GM12878 (cell line): ENCODE measurements around the gene SNED1. TPM values are rescaled to one million over a fixed set of nuclear protein-coding genes. Genes with fewer than 3 reads are reported as not detected.

Source experiments
- ATAC-seq: fragments of 200-7000 bp; cut with Tn5 transposase; 3 replicates; pipeline ENCODE4 v1.9.1; 2020; ENCODE audit warnings: mild to moderate bottlenecking, moderate library complexity
- BruUV-seq: library from RNA; stranded (reverse); fragments of 400-500 nt; replicated peaks from 2 replicates; lab custom pipeline; 2021; lab: Mats Ljungman, UMichigan
- CTCF ChIA-PET: fragments of 300-600 bp; sonication (Branson Sonifier 250); formaldehyde crosslinking; extraction: SDS; loops from one replicate; lab custom pipeline; 2021; ENCODE audit warnings: inconsistent platforms; lab: Yijun Ruan, JAX
- POLR2A ChIA-PET: fragments of 350-600 bp; formaldehyde crosslinking; extraction: SDS; loops from one replicate; lab custom pipeline; 2021; ENCODE audit warnings: inconsistent platforms; lab: Charles Lee
- RAD21 ChIA-PET: fragments of 300-600 bp; sonication (Branson Sonifier 250); formaldehyde crosslinking; loops from one replicate; lab custom pipeline; 2023; ENCODE audit warnings: antibody characterized with exemption; ENCODE audit not compliant: unreplicated experiment; lab: Charles Lee
- SMC1A ChIA-PET: fragments of 300-600 bp; sonication (Branson Sonifier 250); formaldehyde crosslinking; loops from one replicate; lab custom pipeline; 2023; ENCODE audit not compliant: unreplicated experiment, uncharacterized antibody; lab: Charles Lee
- DNase-seq: peaks from one replicate; pipeline ENCODE4 v3.0.0-alpha.2; 2011; ENCODE audit warnings: low read depth, low spot score
- FAIRE-seq: peaks from 3 replicates; lab custom pipeline; 2011; peaks lifted over from hg19 to GRCh38; lab: Jason Lieb, UNC
- H2AFZ ChIP-seq: 2 replicates; pipeline ENCODE4 v1.6.0; 2011; ENCODE audit warnings: low read depth, low read length, control low read depth; ENCODE audit not compliant: control insufficient read depth
- H3K27ac ChIP-seq: 2 replicates; pipeline ENCODE4 v1.5.1; 2011; ENCODE audit warnings: control low read depth; ENCODE audit not compliant: control insufficient read depth, insufficient read depth
- H3K27me3 ChIP-seq, 2 experiments: replicated peaks in 1 of 2; 2 replicates each; pipeline versions ENCODE4 v1.6.0 to v1.6.1; 2011; ENCODE audit warnings: low read length in 1 of 2; ENCODE audit not compliant: control insufficient read depth in 2 of 2, insufficient read depth in 2 of 2
- H3K36me3 ChIP-seq, 2 experiments: 2 replicates each; pipeline ENCODE4 v1.5.1; 2011; ENCODE audit warnings: low read length in 1 of 2; ENCODE audit not compliant: control insufficient read depth in 2 of 2, insufficient read depth in 2 of 2
- H3K4me1 ChIP-seq: 2 replicates; pipeline ENCODE4 v1.6.1; 2011; ENCODE audit warnings: mild to moderate bottlenecking, low read length, moderate library complexity, mixed read lengths; ENCODE audit not compliant: control insufficient read depth, insufficient read depth
- H3K4me2 ChIP-seq: 2 replicates; pipeline ENCODE4 v1.6.0; 2011; ENCODE audit warnings: control low read depth; ENCODE audit not compliant: control insufficient read depth, insufficient read depth
- H3K4me3 ChIP-seq: fragments of 200-600 bp; sonication (generic); 2 replicates; pipeline ENCODE4 v1.5.1; 2016
- H3K79me2 ChIP-seq: 2 replicates; pipeline ENCODE4 v1.6.0; 2011; ENCODE audit warnings: low read length; ENCODE audit not compliant: control insufficient read depth, insufficient read depth
- H3K9ac ChIP-seq: 2 replicates; pipeline ENCODE4 v1.8.0; 2011; ENCODE audit warnings: low read length, control low read depth, mixed read lengths; ENCODE audit not compliant: control insufficient read depth, insufficient read depth
- H3K9me3 ChIP-seq: replicated peaks from 3 replicates; pipeline ENCODE4 v1.5.1; 2011; ENCODE audit warnings: mild to moderate bottlenecking, low read length; ENCODE audit not compliant: control insufficient read depth, insufficient read depth
- H4K20me1 ChIP-seq: 2 replicates; pipeline ENCODE4 v1.6.0; 2011; ENCODE audit not compliant: control insufficient read depth, insufficient read depth
- BACH1 ChIP-seq: fragments of 450-650 bp; IDR thresholded peaks from 2 replicates; pipeline ENCODE4 v1.6.1; 2017; ENCODE audit warnings: mild to moderate bottlenecking, borderline replicate concordance
- ETV6 ChIP-seq, 2 experiments: fragments of 450-650 bp in 1 of 2; IDR thresholded peaks in 1 of 2; conservative IDR thresholded peaks in 1 of 2; 2 replicates each; pipeline ENCODE4 v1.6.1; 2014; ENCODE audit warnings: antibody characterized with exemption in 1 of 2, borderline replicate concordance in 1 of 2, low read depth in 1 of 2, mild to moderate bottlenecking in 1 of 2, moderate library complexity in 1 of 2
- FOXM1 ChIP-seq: IDR thresholded peaks from 2 replicates; pipeline ENCODE4 v1.6.1; 2012; ENCODE audit warnings: low read depth, mild to moderate bottlenecking, inconsistent platforms, low read length, moderate library complexity
- GABPA ChIP-seq: IDR thresholded peaks from 2 replicates; pipeline ENCODE4 v1.6.1; 2014; ENCODE audit warnings: antibody characterized with exemption, low read depth, mild to moderate bottlenecking, inconsistent platforms
- MLLT1 ChIP-seq: fragments of 450-650 bp; IDR thresholded peaks from 2 replicates; pipeline ENCODE4 v1.6.1; 2016; ENCODE audit warnings: mild to moderate bottlenecking
- PAX8 ChIP-seq: fragments of 450-650 bp; IDR thresholded peaks from 2 replicates; pipeline ENCODE4 v1.6.1; 2017; ENCODE audit warnings: mild to moderate bottlenecking, moderate library complexity
- SREBF2 ChIP-seq: IDR thresholded peaks from 2 replicates; pipeline ENCODE4 v1.6.1; 2012; ENCODE audit warnings: mild to moderate bottlenecking, low read length
- ZBED1 ChIP-seq: IDR thresholded peaks from 2 replicates; pipeline ENCODE4 v1.6.1; 2016; ENCODE audit warnings: borderline replicate concordance
- ZZZ3 ChIP-seq: IDR thresholded peaks from 2 replicates; pipeline ENCODE4 v1.6.1; 2011; ENCODE audit warnings: low read depth; ENCODE audit not compliant: control insufficient read depth, insufficient read length
- WGBS: methylation state at CpG from one replicate; pipeline ENCODE4 v1.1.6; 2016; ENCODE audit warnings: low lambda C conversion rate; ENCODE audit not compliant: insufficient replicate concordance, insufficient coverage; ENCODE audit errors: missing lambda C conversion rate; 5-methylcytosine and 5-hydroxymethylcytosine counted together
- in situ Hi-C: fragments of 300-500 bp; cut with MboI; formaldehyde crosslinking; loops from 9 replicates; pipeline ENCODE4 v1.14.3; 2018; ENCODE audit warnings: mixed read lengths
- intact Hi-C: fragments of 100-400 bp; cut with micrococcal nuclease; formaldehyde crosslinking; loops from one replicate; pipeline ENCODE4 v1.14.2; 2022; ENCODE audit not compliant: unreplicated experiment
- polyA plus RNA-seq, 11 experiments: library from polyadenylated mRNA; depleted of rRNA in 4 of 11; unstranded in 6 of 11; stranded (reverse) in 5 of 11; fragments of >200 nt; fragmentation: Nextera tagmentation in 4 of 11; fragmentation: Illumina TruSeq in 1 of 11; extraction: Ambion mirVana in 4 of 11; extraction: Trizol in 1 of 11; gene quantifications; 1 replicate in 1 of 11; 2 replicates in 10 of 11; pipeline versions ENCODE4 v1.2.1 to v1.2.3, GENCODE V29; 2011 to 2016; ENCODE audit warnings: inconsistent platforms in 2 of 11, missing spikeins in 2 of 11, low read depth in 1 of 11
- total RNA-seq, 4 experiments: library from RNA; depleted of rRNA in 3 of 4; stranded (reverse); fragments of >200 nt in 3 of 4; fragmentation: Illumina TruSeq in 1 of 4; extraction: Trizol in 1 of 4; gene quantifications; 2 replicates each; pipeline versions ENCODE4 v1.2.1 to v1.2.3, GENCODE V29; 2013 to 2021
- TF ChIP-seq, protein P1 (sequence below): fragments of 450-650 bp; IDR thresholded peaks from 2 replicates; pipeline ENCODE4 v1.6.1; 2017; ENCODE audit warnings: mild to moderate bottlenecking
- TF ChIP-seq, protein P2 (sequence below): fragments of 450-650 bp; formaldehyde crosslinking; IDR thresholded peaks from 2 replicates; pipeline ENCODE4 v1.4.0; 2022; ENCODE audit warnings: mild to moderate bottlenecking, moderate library complexity
- TF ChIP-seq, protein P3 (sequence below): fragments of 450-650 bp; IDR thresholded peaks from 2 replicates; pipeline ENCODE4 v1.6.1; 2017; ENCODE audit warnings: mild to moderate bottlenecking, moderate library complexity

The SNED1 gene
- total and polyA plus RNA-seq, 10 of the 15 experiments (the other 5 are each of a cell fraction or from before 2014, with no cell fraction given): 0.05 to 8.4 (median 3.0) TPM

DNA sequence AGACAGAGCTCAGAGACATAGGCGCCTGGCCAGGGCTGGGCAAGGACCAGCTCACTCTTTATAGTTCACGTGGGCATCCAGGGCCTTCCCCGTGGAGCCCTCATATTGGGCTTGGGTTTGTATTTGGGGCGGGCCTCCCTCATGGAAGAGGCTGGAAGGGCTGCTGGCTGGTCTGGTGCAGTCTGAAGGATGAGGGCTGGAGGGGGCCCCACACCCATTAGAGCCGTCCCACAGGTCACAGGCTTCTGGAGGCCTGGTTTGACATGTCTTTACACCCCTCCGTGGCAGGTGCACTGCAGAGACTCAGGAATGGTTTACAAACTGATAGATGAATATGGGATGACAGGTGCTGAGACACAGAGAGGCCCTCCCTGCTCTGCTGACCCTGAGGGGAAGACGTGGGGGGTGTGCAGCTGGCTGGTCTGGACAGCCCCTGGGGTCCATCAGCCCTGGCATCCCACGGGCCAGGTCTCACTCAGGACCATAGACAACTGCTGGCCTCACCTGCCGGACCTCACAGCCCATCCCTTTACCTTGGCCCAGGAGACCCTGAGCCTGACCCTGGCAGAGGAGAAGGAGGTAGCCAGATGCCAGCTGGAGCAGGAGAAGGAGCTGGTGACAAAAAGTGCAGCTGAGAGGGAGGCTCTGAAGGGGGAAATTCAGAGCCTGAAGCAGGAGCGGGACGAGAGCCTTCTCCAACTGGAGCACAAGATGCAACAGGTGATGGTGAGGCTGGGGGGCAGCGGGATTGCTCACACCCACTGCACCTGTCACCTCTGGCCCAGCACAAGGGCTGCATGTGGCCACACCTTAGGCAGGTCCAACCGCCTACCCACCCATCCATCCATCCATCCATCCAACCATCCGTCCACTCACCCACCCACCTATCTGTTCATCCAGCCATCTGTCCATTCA lies 48.4 kb upstream of the SNED1 start:
- FAIRE-seq: no peak
- ChIA-PET SMC1A (no interaction called here), RAD21 (no interaction called here), CTCF (no interaction called here), POLR2A (interaction anchor here (0.5 kb wide), 1 partner anchor 363 kb away, joined by 3 read pairs; no protein-coding TSS in a partner anchor)
- Histone ChIP-seq H3K4me2 (no peak overlapping the region), H2AFZ (no peak overlapping the region), H3K4me1 (no peaks in the 10 kb centered on the region), H3K79me2 (no peaks in the 10 kb centered on the region), H3K27me3 (no peaks in the 10 kb centered on the region; a peak in 1 of 4 replicates), H3K9ac (no peak overlapping the region), H3K4me3 (no peak overlapping the region), H3K27ac (no peak overlapping the region), H3K9me3 (no peaks in the 10 kb centered on the region), H4K20me1 (no peaks in the 10 kb centered on the region), H3K36me3 (no peaks in the 10 kb centered on the region)
- ATAC-seq: no peak
- DNase-seq: no peak
- 9% methylated on average over 14 of the region's 14 CpGs for WGBS
- in situ Hi-C loops: no loop called here
- BruUV-seq: no TSS peak
- intact Hi-C loops: no loop called here
- TF ChIP-seq FOXM1 (no peak), ETV6 (conservative IDR thresholded peaks at IDR 0.05 in 1 of 2, IDR thresholded peaks at IDR 0.05 in 1 of 2; ENCODE audit: borderline replicate concordance in 1 of 2, low read depth in 1 of 2) (no peak), ZBED1 (no peak), PAX8 (no peak), BACH1 (no peak), GABPA (no peak), ZZZ3 (no peak), MLLT1 (no peak), SREBF2 (no peak)
- TF ChIP-seq, protein P1, sequence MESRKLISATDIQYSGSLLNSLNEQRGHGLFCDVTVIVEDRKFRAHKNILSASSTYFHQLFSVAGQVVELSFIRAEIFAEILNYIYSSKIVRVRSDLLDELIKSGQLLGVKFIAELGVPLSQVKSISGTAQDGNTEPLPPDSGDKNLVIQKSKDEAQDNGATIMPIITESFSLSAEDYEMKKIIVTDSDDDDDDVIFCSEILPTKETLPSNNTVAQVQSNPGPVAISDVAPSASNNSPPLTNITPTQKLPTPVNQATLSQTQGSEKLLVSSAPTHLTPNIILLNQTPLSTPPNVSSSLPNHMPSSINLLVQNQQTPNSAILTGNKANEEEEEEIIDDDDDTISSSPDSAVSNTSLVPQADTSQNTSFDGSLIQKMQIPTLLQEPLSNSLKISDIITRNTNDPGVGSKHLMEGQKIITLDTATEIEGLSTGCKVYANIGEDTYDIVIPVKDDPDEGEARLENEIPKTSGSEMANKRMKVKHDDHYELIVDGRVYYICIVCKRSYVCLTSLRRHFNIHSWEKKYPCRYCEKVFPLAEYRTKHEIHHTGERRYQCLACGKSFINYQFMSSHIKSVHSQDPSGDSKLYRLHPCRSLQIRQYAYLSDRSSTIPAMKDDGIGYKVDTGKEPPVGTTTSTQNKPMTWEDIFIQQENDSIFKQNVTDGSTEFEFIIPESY: no peak
- TF ChIP-seq, protein P2, sequence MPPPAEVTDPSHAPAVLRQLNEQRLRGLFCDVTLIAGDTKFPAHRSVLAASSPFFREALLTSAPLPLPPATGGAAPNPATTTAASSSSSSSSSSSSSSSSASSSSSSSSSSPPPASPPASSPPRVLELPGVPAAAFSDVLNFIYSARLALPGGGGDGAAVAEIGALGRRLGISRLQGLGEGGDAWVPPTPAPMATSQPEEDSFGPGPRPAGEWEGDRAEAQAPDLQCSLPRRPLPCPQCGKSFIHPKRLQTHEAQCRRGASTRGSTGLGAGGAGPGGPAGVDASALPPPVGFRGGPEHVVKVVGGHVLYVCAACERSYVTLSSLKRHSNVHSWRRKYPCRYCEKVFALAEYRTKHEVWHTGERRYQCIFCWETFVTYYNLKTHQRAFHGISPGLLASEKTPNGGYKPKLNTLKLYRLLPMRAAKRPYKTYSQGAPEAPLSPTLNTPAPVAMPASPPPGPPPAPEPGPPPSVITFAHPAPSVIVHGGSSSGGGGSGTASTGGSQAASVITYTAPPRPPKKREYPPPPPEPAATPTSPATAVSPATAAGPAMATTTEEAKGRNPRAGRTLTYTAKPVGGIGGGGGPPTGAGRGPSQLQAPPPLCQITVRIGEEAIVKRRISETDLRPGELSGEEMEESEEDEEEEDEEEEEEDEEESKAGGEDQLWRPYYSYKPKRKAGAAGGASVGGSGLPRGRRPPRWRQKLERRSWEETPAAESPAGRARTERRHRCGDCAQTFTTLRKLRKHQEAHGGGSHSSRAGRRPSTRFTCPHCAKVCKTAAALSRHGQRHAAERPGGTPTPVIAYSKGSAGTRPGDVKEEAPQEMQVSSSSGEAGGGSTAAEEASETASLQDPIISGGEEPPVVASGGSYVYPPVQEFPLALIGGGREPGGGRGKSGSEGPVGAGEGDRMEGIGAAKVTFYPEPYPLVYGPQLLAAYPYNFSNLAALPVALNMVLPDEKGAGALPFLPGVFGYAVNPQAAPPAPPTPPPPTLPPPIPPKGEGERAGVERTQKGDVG: no peak
- TF ChIP-seq, protein P3, sequence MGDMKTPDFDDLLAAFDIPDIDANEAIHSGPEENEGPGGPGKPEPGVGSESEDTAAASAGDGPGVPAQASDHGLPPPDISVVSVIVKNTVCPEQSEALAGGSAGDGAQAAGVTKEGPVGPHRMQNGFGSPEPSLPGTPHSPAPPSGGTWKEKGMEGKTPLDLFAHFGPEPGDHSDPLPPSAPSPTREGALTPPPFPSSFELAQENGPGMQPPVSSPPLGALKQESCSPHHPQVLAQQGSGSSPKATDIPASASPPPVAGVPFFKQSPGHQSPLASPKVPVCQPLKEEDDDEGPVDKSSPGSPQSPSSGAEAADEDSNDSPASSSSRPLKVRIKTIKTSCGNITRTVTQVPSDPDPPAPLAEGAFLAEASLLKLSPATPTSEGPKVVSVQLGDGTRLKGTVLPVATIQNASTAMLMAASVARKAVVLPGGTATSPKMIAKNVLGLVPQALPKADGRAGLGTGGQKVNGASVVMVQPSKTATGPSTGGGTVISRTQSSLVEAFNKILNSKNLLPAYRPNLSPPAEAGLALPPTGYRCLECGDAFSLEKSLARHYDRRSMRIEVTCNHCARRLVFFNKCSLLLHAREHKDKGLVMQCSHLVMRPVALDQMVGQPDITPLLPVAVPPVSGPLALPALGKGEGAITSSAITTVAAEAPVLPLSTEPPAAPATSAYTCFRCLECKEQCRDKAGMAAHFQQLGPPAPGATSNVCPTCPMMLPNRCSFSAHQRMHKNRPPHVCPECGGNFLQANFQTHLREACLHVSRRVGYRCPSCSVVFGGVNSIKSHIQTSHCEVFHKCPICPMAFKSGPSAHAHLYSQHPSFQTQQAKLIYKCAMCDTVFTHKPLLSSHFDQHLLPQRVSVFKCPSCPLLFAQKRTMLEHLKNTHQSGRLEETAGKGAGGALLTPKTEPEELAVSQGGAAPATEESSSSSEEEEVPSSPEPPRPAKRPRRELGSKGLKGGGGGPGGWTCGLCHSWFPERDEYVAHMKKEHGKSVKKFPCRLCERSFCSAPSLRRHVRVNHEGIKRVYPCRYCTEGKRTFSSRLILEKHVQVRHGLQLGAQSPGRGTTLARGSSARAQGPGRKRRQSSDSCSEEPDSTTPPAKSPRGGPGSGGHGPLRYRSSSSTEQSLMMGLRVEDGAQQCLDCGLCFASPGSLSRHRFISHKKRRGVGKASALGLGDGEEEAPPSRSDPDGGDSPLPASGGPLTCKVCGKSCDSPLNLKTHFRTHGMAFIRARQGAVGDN: no peak
